GM18508 (cell line): ENCODE measurements around the gene PTPN5.
"Not testable (repeated sequence)": the region's sequence is repeated elsewhere in the genome, so short reads cannot be mapped to it uniquely, and the experiment has no call there.

Source experiments
- ATAC-seq: cut with Tn5 transposase; IDR thresholded peaks from one replicate; pipeline ENCODE4 v1.9.1; 2021; ENCODE audit warnings: moderate number of reproducible peaks; ENCODE audit not compliant: insufficient read depth, unreplicated experiment

The PTPN5 gene

GRCh38 chr11:18791207-18791968 is at the start of gene PTPN5:
PTPN5 (minus strand) TSS chr11:18791798; CDS start chr11:18771958, 19,840 bp downstream.
- no peak for ATAC-seq

- ATAC-seq = no peak
Observed at GRCh38 chr11:18836417-18836816, 44.8 kb upstream of the PTPN5 start.

- ATAC-seq = no peak
Observed at GRCh38 chr11:18834754-18835466, 43.3 kb upstream of the PTPN5 start.

GRCh38 chr11:18820160-18820559 is 28.6 kb upstream of the PTPN5 start:
- not testable (repeated sequence) for ATAC-seq

GRCh38 chr11:18804199-18804999 is 12.8 kb upstream of the PTPN5 start:
- ATAC-seq = no peak

- no peak for ATAC-seq
Observed at GRCh38 chr11:18802381-18803257, 11.0 kb upstream of the PTPN5 start.

GRCh38 chr11:18798799-18799469 is 7.3 kb upstream of the PTPN5 start:
- ATAC-seq = no peak

- ATAC-seq = no peak
Observed at GRCh38 chr11:18794956-18795355, 3.4 kb upstream of the PTPN5 start.

- no peak for ATAC-seq
Observed at GRCh38 chr11:18792827-18793226, 1.2 kb upstream of the PTPN5 start.

- no peak for ATAC-seq
Observed at GRCh38 chr11:18791969-18792628, 501 bp upstream of the PTPN5 start.

GRCh38 chr11:18790883-18791206 is 753 bp downstream of the PTPN5 start:
- ATAC-seq = no peak

GRCh38 chr11:18789942-18790341 is 1.7 kb downstream of the PTPN5 start:
- no peak for ATAC-seq

- ATAC-seq = no peak
Observed at GRCh38 chr11:18785411-18785810, 6.2 kb downstream of the PTPN5 start.

GRCh38 chr11:18780896-18781295 is 10.7 kb downstream of the PTPN5 start:
- ATAC-seq = no peak

GRCh38 chr11:18780329-18780728 is 11.3 kb downstream of the PTPN5 start:
- no peak for ATAC-seq

- ATAC-seq = no peak
Observed at GRCh38 chr11:18778468-18778867, 13.1 kb downstream of the PTPN5 start.

GRCh38 chr11:18776324-18776723 is 15.3 kb downstream of the PTPN5 start:
- no peak for ATAC-seq

GRCh38 chr11:18775492-18776292 is 15.9 kb downstream of the PTPN5 start:
- ATAC-seq = peak; percentile 68
